GM12878 (cell line): Measurements from ENCODE around the gene GCNT1.

Experiments
- CEBPB ChIP-seq, 2 experiments: fragments of 150-350 bp in 1 of 2; IDR thresholded peaks; 2 replicates each; pipeline ENCODE4 v1.6.1; 2012 to 2014; ENCODE audit warnings: low read depth in 2 of 2, low read length in 2 of 2, borderline replicate concordance in 1 of 2, inconsistent platforms in 1 of 2
- CHD2 ChIP-seq: IDR thresholded peaks from 2 replicates; pipeline ENCODE4 v1.6.1; 2011; ENCODE audit warnings: low read depth, low read length, improper control_type of control experiment, borderline replicate concordance
- CTCF ChIP-seq, 3 experiments: IDR thresholded peaks in 2 of 3; conservative IDR thresholded peaks in 1 of 3; 2 replicates each; pipeline ENCODE4 v1.5.1; 2011; ENCODE audit warnings: low read depth in 3 of 3, low read length in 3 of 3, mild to moderate bottlenecking in 3 of 3, control low read depth in 2 of 3, moderate library complexity in 2 of 3, inconsistent platforms in 1 of 3, mixed read lengths in 1 of 3; ENCODE audit not compliant: control insufficient read depth in 2 of 3, insufficient read depth in 1 of 3; ENCODE audit errors: extremely low read depth in 1 of 3
- EGR1 ChIP-seq, 2 experiments: IDR thresholded peaks; 1 replicate in 1 of 2; 2 replicates in 1 of 2; pipeline ENCODE4 v1.6.1; 2011 to 2012; ENCODE audit warnings: low read depth in 2 of 2, low read length in 2 of 2, borderline replicate concordance in 1 of 2, mild to moderate bottlenecking in 1 of 2, moderate library complexity in 1 of 2
- EZH2 ChIP-seq: IDR thresholded peaks from 2 replicates; pipeline ENCODE4 v1.6.1; 2012; ENCODE audit warnings: low read depth, mild to moderate bottlenecking, control low read depth, inconsistent platforms, low read length, borderline replicate concordance; ENCODE audit not compliant: control insufficient read depth
- FOXK2 ChIP-seq: fragments of 450-650 bp; IDR thresholded peaks from 2 replicates; pipeline ENCODE4 v1.6.1; 2017; ENCODE audit warnings: mild to moderate bottlenecking, moderate library complexity
- HSF1 ChIP-seq: fragments of 150-350 bp; IDR thresholded peaks from 2 replicates; pipeline ENCODE4 v1.6.1; 2014; ENCODE audit warnings: mild to moderate bottlenecking, low read depth, low read length
- MYC ChIP-seq: IDR thresholded peaks from 2 replicates; pipeline ENCODE4 v1.6.1; 2011; ENCODE audit warnings: mild to moderate bottlenecking, low read length, moderate library complexity, inconsistent platforms; ENCODE audit not compliant: insufficient read depth, insufficient replicate concordance, insufficient read length, severe bottlenecking
- NRF1 ChIP-seq: conservative IDR thresholded peaks from 2 replicates; pipeline ENCODE4 v1.6.1; 2011; ENCODE audit warnings: mild to moderate bottlenecking, low read depth, low read length, improper control_type of control experiment
- PAX8 ChIP-seq: fragments of 450-650 bp; IDR thresholded peaks from 2 replicates; pipeline ENCODE4 v1.6.1; 2017; ENCODE audit warnings: mild to moderate bottlenecking, moderate library complexity
- SMC3 ChIP-seq: IDR thresholded peaks from 2 replicates; pipeline ENCODE4 v1.6.1; 2011; ENCODE audit warnings: low read length, improper control_type of control experiment, borderline replicate concordance
- SUPT20H ChIP-seq: IDR thresholded peaks from 2 replicates; pipeline ENCODE4 v1.6.1; 2011; ENCODE audit warnings: low read depth, mild to moderate bottlenecking, low read length, moderate library complexity, borderline replicate concordance; ENCODE audit not compliant: control insufficient read depth

- TF ChIP-seq FOXK2, result no peak
- no peak for TF ChIP-seq SMC3
- no peak for TF ChIP-seq CTCF (IDR thresholded peaks at IDR 0.05 in 2 of 3, conservative IDR thresholded peaks at IDR 0.05 in 1 of 3; ENCODE audit: control insufficient read depth in 2 of 3, extremely low read depth in 1 of 3, insufficient read depth in 1 of 3, low read depth in 3 of 3, low read length in 3 of 3)
- no peak for TF ChIP-seq PAX8
- no peak for TF ChIP-seq EZH2
- TF ChIP-seq NRF1, result no peak
- TF ChIP-seq EGR1 (IDR thresholded peaks at IDR 0.05; ENCODE audit: borderline replicate concordance in 1 of 2, low read depth in 2 of 2, low read length in 2 of 2), result no peak
- TF ChIP-seq CEBPB (IDR thresholded peaks at IDR 0.05; ENCODE audit: borderline replicate concordance in 1 of 2, low read depth in 2 of 2, low read length in 2 of 2), result no peak
- TF ChIP-seq HSF1, result no peak
- TF ChIP-seq SUPT20H, result no peak
- no peak for TF ChIP-seq CHD2
- no peak for TF ChIP-seq MYC
Observed at GRCh38 chr9:76417394-76417793, 41.6 kb upstream of the GCNT1 start.
